ENCODE results near the gene LYPD3.

Gene LYPD3

GRCh38 chr19:43425567-43426392, 39.6 kb downstream of the LYPD3 start:
- Histone ChIP-seq H3K27ac (ENCODE audit: insufficient read depth, low read length, poor library complexity, severe bottlenecking) (no peak overlapping the region), H3K27me3 (replicated peaks; ENCODE audit: control insufficient read depth, insufficient read depth, low read length, poor library complexity, severe bottlenecking) (no peaks in the 10 kb centered on the region), H3K36me3 (ENCODE audit: control insufficient read depth, insufficient read depth, low read length) (no peaks in the 10 kb centered on the region), H3K9me3 (ENCODE audit: control insufficient read depth, low read length) (no peaks in the 10 kb centered on the region), H3K4me3 (ENCODE audit: insufficient read depth, low read depth, low read length, poor library complexity, severe bottlenecking) (no peak overlapping the region), H3K4me1 (ENCODE audit: control insufficient read depth, insufficient read depth, low read length, poor library complexity, severe bottlenecking) (no peaks in the 10 kb centered on the region)
- no peak for DNase-seq

- no peak overlapping the region for H3K27ac ChIP-seq (ENCODE audit: insufficient read depth, low read length, poor library complexity, severe bottlenecking)
- H3K4me1 ChIP-seq (ENCODE audit: control insufficient read depth, insufficient read depth, low read length, poor library complexity, severe bottlenecking) = no peaks in the 10 kb centered on the region
- no peak overlapping the region for H3K4me3 ChIP-seq (ENCODE audit: insufficient read depth, low read depth, low read length, poor library complexity, severe bottlenecking)
- H3K27me3 ChIP-seq (replicated peaks; ENCODE audit: control insufficient read depth, insufficient read depth, low read length, poor library complexity, severe bottlenecking) = no peaks in the 10 kb centered on the region
- DNase-seq = no peak
- H3K9me3 ChIP-seq (ENCODE audit: control insufficient read depth, low read length) = no peaks in the 10 kb centered on the region
- no peaks in the 10 kb centered on the region for H3K36me3 ChIP-seq (ENCODE audit: control insufficient read depth, insufficient read depth, low read length)
These were observed 41.6 kb downstream of the LYPD3 start for GRCh38 chr19:43423779-43424178.

- Histone ChIP-seq H3K27ac (ENCODE audit: insufficient read depth, low read length, poor library complexity, severe bottlenecking) (no peak overlapping the region), H3K4me1 (ENCODE audit: control insufficient read depth, insufficient read depth, low read length, poor library complexity, severe bottlenecking) (no peaks in the 10 kb centered on the region), H3K9me3 (ENCODE audit: control insufficient read depth, low read length) (no peaks in the 10 kb centered on the region), H3K27me3 (replicated peaks; ENCODE audit: control insufficient read depth, insufficient read depth, low read length, poor library complexity, severe bottlenecking) (no peaks in the 10 kb centered on the region), H3K36me3 (ENCODE audit: control insufficient read depth, insufficient read depth, low read length) (no peaks in the 10 kb centered on the region), H3K4me3 (ENCODE audit: insufficient read depth, low read depth, low read length, poor library complexity, severe bottlenecking) (no peak overlapping the region)
- no peak for DNase-seq
These were observed 42.7 kb downstream of the LYPD3 start for GRCh38 chr19:43422689-43423066.

- DNase-seq = no peak
- no peaks in the 10 kb centered on the region for H3K4me1 ChIP-seq (ENCODE audit: control insufficient read depth, insufficient read depth, low read length, poor library complexity, severe bottlenecking)
These were observed 43.3 kb downstream of the LYPD3 start for GRCh38 chr19:43422000-43422688.

GRCh38 chr19:43420954-43421353, 44.5 kb downstream of the LYPD3 start:
- H3K27ac ChIP-seq (ENCODE audit: insufficient read depth, low read length, poor library complexity, severe bottlenecking) = no peak overlapping the region
- H3K4me3 ChIP-seq (ENCODE audit: insufficient read depth, low read depth, low read length, poor library complexity, severe bottlenecking) = no peak overlapping the region
- no peaks in the 10 kb centered on the region for H3K4me1 ChIP-seq (ENCODE audit: control insufficient read depth, insufficient read depth, low read length, poor library complexity, severe bottlenecking)
- H3K27me3 ChIP-seq (replicated peaks; ENCODE audit: control insufficient read depth, insufficient read depth, low read length, poor library complexity, severe bottlenecking) = no peaks in the 10 kb centered on the region
- DNase-seq = no peak
- no peaks in the 10 kb centered on the region for H3K9me3 ChIP-seq (ENCODE audit: control insufficient read depth, low read length)
- H3K36me3 ChIP-seq (ENCODE audit: control insufficient read depth, insufficient read depth, low read length) = no peaks in the 10 kb centered on the region

More at GRCh38 chr19:43422000-43422688, 43.3 kb downstream of the LYPD3 start:
- Histone ChIP-seq H3K27ac (ENCODE audit: insufficient read depth, low read length, poor library complexity, severe bottlenecking) (no peak overlapping the region), H3K4me3 (ENCODE audit: insufficient read depth, low read depth, low read length, poor library complexity, severe bottlenecking) (no peak overlapping the region), H3K27me3 (replicated peaks; ENCODE audit: control insufficient read depth, insufficient read depth, low read length, poor library complexity, severe bottlenecking) (no peaks in the 10 kb centered on the region), H3K36me3 (ENCODE audit: control insufficient read depth, insufficient read depth, low read length) (no peaks in the 10 kb centered on the region), H3K9me3 (ENCODE audit: control insufficient read depth, low read length) (no peaks in the 10 kb centered on the region)

- Histone ChIP-seq H3K9me3 (ENCODE audit: control insufficient read depth, low read length) (no peaks in the 10 kb centered on the region), H3K4me3 (ENCODE audit: insufficient read depth, low read depth, low read length, poor library complexity, severe bottlenecking) (no peak overlapping the region)
- DNase-seq = no peak
These were observed 48.3 kb downstream of the LYPD3 start for GRCh38 chr19:43416951-43417623.

GRCh38 chr19:43414554-43414953, 50.9 kb downstream of the LYPD3 start, which contains the start of gene TEX101:
TSS of gene TEX101 (plus strand) at chr19:43414890. CDS start at chr19:43415920, 1,030 bp downstream.
- Histone ChIP-seq H3K36me3 (ENCODE audit: control insufficient read depth, insufficient read depth, low read length) (no peaks in the 10 kb centered on the region), H3K27me3 (replicated peaks; ENCODE audit: control insufficient read depth, insufficient read depth, low read length, poor library complexity, severe bottlenecking) (no peaks in the 10 kb centered on the region), H3K9me3 (ENCODE audit: control insufficient read depth, low read length) (no peaks in the 10 kb centered on the region), H3K4me3 (ENCODE audit: insufficient read depth, low read depth, low read length, poor library complexity, severe bottlenecking) (no peak within 1 kb of the TSS), H3K4me1 (ENCODE audit: control insufficient read depth, insufficient read depth, low read length, poor library complexity, severe bottlenecking) (no peaks in the 10 kb centered on the region), H3K27ac (ENCODE audit: insufficient read depth, low read length, poor library complexity, severe bottlenecking) (no peak within 1 kb of the TSS)
- no peak for DNase-seq

More at GRCh38 chr19:43416951-43417623, 48.3 kb downstream of the LYPD3 start:
- no peaks in the 10 kb centered on the region for H3K27me3 ChIP-seq (replicated peaks; ENCODE audit: control insufficient read depth, insufficient read depth, low read length, poor library complexity, severe bottlenecking)
- no peaks in the 10 kb centered on the region for H3K36me3 ChIP-seq (ENCODE audit: control insufficient read depth, insufficient read depth, low read length)
- no peak overlapping the region for H3K27ac ChIP-seq (ENCODE audit: insufficient read depth, low read length, poor library complexity, severe bottlenecking)
- no peaks in the 10 kb centered on the region for H3K4me1 ChIP-seq (ENCODE audit: control insufficient read depth, insufficient read depth, low read length, poor library complexity, severe bottlenecking)

- Histone ChIP-seq H3K27me3 (replicated peaks; ENCODE audit: control insufficient read depth, insufficient read depth, low read length, poor library complexity, severe bottlenecking) (no peaks in the 10 kb centered on the region), H3K27ac (ENCODE audit: insufficient read depth, low read length, poor library complexity, severe bottlenecking) (no peak overlapping the region), H3K4me1 (ENCODE audit: control insufficient read depth, insufficient read depth, low read length, poor library complexity, severe bottlenecking) (no peaks in the 10 kb centered on the region), H3K9me3 (ENCODE audit: control insufficient read depth, low read length) (no peaks in the 10 kb centered on the region), H3K36me3 (ENCODE audit: control insufficient read depth, insufficient read depth, low read length) (no peaks in the 10 kb centered on the region), H3K4me3 (ENCODE audit: insufficient read depth, low read depth, low read length, poor library complexity, severe bottlenecking) (no peak overlapping the region)
- DNase-seq = no peak
These were observed 53.0 kb downstream of the LYPD3 start for GRCh38 chr19:43412441-43412840.
